ENCODE results near the gene TPGS2. TPM values are rescaled to one million over a fixed set of nuclear protein-coding genes. Genes with fewer than 3 reads are reported as not detected.

The TPGS2 gene
- total and polyA plus RNA-seq, 2 of the 13 experiments (the other 11 are each of a cell fraction or from before 2014, with no cell fraction given), result 73.3 to 137 TPM

GRCh38 chr18:36867056-36867455, 38.3 kb upstream of the TPGS2 start:
- FAIRE-seq (no peak), DNase-seq (ENCODE audit: low spot score) (no peak), ATAC-seq (no peak)
- ChIA-PET POLR2A (no interaction called here), CTCF (ENCODE audit: low intra/inter-chr PET ratio, low total read pairs) (no interaction called here)
- Histone ChIP-seq H3K9ac (ENCODE audit: insufficient read depth, low read depth, low read length) (no peak overlapping the region), H3K36me3 (replicated peaks in 1 of 2; ENCODE audit: control insufficient read depth in 1 of 2, insufficient read depth in 2 of 2, low read length in 2 of 2) (no peaks in the 10 kb centered on the region), H3K79me2 (ENCODE audit: insufficient read depth, low read length) (no peaks in the 10 kb centered on the region), H3K27ac (ENCODE audit: extremely low read length, insufficient read depth, low read length) (no peak overlapping the region), H3K27me3 (ENCODE audit: control insufficient read depth in 1 of 2, insufficient read depth in 2 of 2, low read length in 2 of 2) (no peaks in the 10 kb centered on the region), H3K9me3 (ENCODE audit: low read length) (no peaks in the 10 kb centered on the region), H2AFZ (ENCODE audit: low read length) (no peak overlapping the region), H3K4me3 (replicated peaks in 1 of 3; ENCODE audit: insufficient read depth in 1 of 3, low read depth in 2 of 3, low read length in 3 of 3) (no peak overlapping the region), H4K20me1 (ENCODE audit: insufficient read depth, low read length) (no peaks in the 10 kb centered on the region), H3K4me1 (ENCODE audit: insufficient read depth, low read length) (no peaks in the 10 kb centered on the region), H3K4me2 (ENCODE audit: low read depth, low read length) (no peak overlapping the region)
- intact Hi-C loops (cut with micrococcal nuclease; ENCODE audit: unreplicated experiment), result no loop called here
- WGBS (ENCODE audit: low lambda C conversion rate), result 93% methylated on average over 1 of the region's 1 CpG
- in situ Hi-C loops (cut with HindIII; ENCODE audit: extremely low pct_ligation_motif_present, low pct_unique_long_range_greater_than_20kb), result no loop called here
- no TSS peak for BruUV-seq (replicated peaks)
- TF ChIP-seq ZNF687 (CRISPR knock-in tag; IDR thresholded peaks at IDR 0.05) (no peak), GTF3A (CRISPR knock-in tag; conservative IDR thresholded peaks at IDR 0.05) (no peak), RBM22 (optimal IDR thresholded peaks at IDR 0.05; ENCODE audit: low read length) (no peak), ZNF792 (CRISPR knock-in tag; IDR thresholded peaks at IDR 0.05) (no peak), FOSL1 (CRISPR knock-in tag; IDR thresholded peaks at IDR 0.05; ENCODE audit: borderline replicate concordance) (no peak), BRD4 (CRISPR knock-in tag; IDR thresholded peaks at IDR 0.05) (no peak), SIN3B (IDR thresholded peaks at IDR 0.05; ENCODE audit: low read length) (no peak), NCOA1 (CRISPR knock-in tag; IDR thresholded peaks at IDR 0.05) (no peak), ZMAT5 (CRISPR knock-in tag; IDR thresholded peaks at IDR 0.05; ENCODE audit: borderline replicate concordance, low read depth) (no peak), HMGXB4 (CRISPR knock-in tag; IDR thresholded peaks at IDR 0.05; ENCODE audit: borderline replicate concordance in 1 of 2, low read depth in 1 of 2) (no peak), ATRX (CRISPR knock-in tag; IDR thresholded peaks at IDR 0.05; ENCODE audit: borderline replicate concordance) (no peak), ZNF142 (CRISPR knock-in tag; IDR thresholded peaks at IDR 0.05) (no peak)
